22Rv1 (cell line): ENCODE measurements around the gene UBAC1.

Source experiments
- ZFX ChIP-seq: fragments of 450-650 bp; IDR thresholded peaks from 2 replicates; pipeline ENCODE4 v1.6.1; 2017; ENCODE audit warnings: antibody characterized with exemption, borderline replicate concordance
- TF ChIP-seq, protein P1 (sequence below): fragments of 450-650 bp; IDR thresholded peaks from 2 replicates; pipeline ENCODE4 v1.5.1; 2017; ENCODE audit warnings: mild to moderate bottlenecking

DNA sequence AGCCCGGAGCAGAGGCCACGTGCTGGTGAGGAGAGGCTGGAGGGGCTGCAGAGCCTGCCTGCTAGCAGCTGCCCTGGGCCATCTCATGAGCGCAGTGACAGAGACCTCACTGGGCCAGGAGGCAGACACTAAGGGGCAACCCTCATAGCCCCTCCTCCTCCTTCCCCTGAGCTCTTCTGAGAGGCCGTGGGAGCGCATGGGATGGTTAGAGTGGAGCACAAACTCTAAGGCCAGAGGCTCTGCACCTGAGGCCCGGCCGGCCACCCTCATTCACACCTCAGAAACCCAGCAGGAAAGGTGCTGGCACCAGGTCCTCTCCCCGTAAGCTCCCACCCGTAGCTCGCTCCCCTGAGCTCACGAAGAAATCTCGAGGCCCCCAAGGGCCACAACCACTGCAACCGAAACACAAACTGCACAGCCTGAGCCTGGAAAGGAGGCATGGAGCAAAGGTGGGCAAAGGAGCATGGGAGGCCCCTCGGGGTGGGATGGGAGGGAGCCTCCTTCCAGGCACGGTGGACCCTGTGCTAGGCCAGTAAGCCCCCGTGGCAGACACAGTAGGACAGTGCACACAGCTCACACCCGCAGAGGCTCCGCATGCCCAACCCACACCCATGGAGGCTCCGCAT is 71.5 kb downstream of the UBAC1 start:
- TF ChIP-seq, protein P1, sequence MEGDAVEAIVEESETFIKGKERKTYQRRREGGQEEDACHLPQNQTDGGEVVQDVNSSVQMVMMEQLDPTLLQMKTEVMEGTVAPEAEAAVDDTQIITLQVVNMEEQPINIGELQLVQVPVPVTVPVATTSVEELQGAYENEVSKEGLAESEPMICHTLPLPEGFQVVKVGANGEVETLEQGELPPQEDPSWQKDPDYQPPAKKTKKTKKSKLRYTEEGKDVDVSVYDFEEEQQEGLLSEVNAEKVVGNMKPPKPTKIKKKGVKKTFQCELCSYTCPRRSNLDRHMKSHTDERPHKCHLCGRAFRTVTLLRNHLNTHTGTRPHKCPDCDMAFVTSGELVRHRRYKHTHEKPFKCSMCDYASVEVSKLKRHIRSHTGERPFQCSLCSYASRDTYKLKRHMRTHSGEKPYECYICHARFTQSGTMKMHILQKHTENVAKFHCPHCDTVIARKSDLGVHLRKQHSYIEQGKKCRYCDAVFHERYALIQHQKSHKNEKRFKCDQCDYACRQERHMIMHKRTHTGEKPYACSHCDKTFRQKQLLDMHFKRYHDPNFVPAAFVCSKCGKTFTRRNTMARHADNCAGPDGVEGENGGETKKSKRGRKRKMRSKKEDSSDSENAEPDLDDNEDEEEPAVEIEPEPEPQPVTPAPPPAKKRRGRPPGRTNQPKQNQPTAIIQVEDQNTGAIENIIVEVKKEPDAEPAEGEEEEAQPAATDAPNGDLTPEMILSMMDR = no peak
- no peak for TF ChIP-seq ZFX
